Measurements from ENCODE around the gene SIDT2.

The SIDT2 gene

DNA sequence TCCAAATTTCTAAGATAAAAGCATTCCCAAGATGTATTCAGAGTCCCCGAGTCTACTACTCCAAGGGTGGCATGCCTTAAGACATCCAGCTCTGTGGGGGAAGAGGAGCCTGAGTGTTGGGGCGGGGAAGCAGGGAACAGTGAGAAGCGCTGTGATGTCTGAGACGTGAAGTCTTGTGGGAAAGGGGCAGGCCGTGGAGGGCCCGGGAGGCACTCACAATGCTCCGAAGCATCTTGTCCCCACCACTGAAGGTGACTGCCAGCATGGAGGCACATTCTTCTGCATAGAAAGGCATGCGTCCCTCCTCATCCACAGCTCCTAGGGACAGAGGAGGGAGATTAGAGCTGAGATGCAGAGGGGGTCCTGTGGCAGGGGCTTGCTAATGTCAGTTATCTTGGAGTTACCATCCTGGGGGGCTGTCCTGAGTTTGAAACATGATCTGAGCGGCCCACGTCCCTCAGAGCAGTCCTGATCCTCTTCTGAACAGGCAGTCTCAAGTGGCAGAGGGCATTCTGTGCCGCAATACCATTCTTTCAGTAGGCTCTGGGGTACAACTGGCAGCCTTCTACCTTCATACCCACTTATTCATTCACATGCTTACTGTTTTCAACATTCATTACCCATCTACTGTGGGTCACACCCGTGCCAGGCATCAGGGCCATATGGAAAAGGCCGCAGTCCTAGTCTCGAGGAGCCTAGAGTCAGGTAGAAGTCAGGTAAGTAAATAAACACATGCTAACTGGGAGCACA lies 44.6 kb downstream of the SIDT2 start:
- DNase-seq (ENCODE audit: low spot score), result no peak

DNA sequence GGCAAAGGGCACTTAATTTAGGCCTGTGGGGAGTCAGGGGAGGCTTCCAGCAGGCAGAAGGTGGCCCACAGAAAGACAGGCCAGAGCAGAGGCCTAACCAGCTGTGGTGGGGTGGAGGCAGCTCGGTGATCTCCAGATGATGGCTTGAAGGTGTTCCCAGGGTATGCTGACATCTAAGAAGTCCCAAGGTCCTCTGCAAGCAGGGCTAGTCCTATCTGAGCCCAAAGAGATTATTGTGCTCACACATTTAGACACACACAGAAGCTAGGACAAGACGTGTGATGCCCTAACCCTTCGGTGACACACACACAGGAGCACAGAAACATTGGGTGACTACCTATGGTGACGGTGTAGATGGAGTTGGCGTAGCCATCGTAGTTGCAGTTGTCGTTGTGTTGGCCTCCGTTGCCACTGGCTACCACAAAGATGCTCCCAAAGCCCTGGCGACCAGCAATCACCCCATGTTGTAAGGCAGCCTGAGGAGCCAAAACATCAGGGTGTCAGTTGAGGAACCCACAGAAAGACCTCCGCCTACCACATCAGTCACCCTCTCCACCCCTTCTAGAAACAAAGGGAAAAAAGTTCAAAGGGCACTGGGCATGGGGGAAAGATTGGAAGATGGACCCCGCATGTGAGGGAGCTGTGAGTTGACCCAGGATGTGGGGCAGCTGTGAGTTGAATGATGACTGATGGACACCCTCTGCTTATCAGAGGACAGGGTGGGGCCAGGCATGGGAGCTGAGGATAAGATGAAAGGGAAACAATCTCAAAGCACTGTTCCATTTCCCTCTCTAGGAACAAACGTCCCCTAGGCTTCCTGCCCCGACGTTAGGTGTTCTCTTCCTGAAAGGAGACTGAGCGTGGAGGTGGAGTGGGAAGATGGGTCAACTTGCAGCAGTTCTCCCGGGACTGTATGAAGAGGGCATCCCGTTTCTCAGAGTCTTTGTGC lies 45.5 kb downstream of the SIDT2 start:
- DNase-seq (ENCODE audit: low spot score), result no peak

- DNase-seq (ENCODE audit: low spot score), result no peak
These were observed 47.1 kb downstream of the SIDT2 start for GRCh38 chr11:117225553-117226170.

DNA sequence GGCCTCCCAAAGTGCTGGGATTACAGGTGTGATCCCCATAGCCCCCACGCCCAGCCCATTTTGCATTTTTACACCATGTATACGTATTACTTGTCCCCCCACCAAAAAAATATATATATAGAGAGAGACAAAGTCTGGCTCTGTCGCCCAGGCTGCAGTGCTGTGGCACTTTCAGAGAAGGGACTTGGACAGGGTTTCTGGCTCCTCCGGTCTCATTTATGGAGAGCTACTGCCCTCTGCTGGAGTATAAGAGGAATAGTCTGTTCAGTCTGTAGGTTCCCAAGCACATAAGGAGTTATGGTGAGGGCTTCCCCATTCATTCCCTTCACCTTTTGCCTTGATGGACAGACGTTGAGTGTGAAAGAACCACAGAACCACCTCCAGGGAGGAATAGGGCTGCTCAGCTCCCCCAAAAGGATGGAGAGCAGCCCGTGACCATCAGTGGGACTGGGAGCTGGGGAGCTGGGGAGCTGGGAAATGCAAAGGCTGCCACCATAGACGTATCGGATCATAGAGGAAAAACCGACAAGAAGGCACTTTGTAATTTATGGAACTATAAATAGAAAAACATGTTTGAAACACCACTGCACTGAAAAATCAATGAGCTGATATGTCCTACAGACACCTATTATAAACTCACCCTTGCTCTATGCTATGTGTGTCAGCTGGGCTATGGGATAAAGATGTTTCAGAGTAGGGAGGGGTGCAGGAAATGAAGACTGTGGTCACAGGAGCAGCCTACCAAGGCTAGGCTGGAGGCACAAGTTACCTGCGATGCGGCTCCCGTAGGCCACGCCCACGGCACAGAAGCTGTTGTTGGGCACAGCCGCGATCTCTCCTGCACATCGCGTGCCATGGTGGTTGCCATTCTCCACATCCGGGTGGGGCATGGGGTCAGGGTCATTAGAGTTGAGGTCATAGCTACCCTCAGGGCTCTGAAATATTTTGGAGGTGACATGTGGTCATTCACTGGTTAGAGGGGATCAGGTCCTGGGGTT lies 48.1 kb downstream of the SIDT2 start:
- peak; percentile 73 for DNase-seq (ENCODE audit: low spot score)

GRCh38 chr11:117228091-117228490 lies 49.5 kb downstream of the SIDT2 start:
- no peak for DNase-seq (ENCODE audit: low spot score)

GRCh38 chr11:117229411-117229810 lies 50.9 kb downstream of the SIDT2 start:
- DNase-seq (ENCODE audit: low spot score), result no peak

- no peak for DNase-seq (ENCODE audit: low spot score)
These were observed 51.4 kb downstream of the SIDT2 start for GRCh38 chr11:117229931-117230285.

DNA sequence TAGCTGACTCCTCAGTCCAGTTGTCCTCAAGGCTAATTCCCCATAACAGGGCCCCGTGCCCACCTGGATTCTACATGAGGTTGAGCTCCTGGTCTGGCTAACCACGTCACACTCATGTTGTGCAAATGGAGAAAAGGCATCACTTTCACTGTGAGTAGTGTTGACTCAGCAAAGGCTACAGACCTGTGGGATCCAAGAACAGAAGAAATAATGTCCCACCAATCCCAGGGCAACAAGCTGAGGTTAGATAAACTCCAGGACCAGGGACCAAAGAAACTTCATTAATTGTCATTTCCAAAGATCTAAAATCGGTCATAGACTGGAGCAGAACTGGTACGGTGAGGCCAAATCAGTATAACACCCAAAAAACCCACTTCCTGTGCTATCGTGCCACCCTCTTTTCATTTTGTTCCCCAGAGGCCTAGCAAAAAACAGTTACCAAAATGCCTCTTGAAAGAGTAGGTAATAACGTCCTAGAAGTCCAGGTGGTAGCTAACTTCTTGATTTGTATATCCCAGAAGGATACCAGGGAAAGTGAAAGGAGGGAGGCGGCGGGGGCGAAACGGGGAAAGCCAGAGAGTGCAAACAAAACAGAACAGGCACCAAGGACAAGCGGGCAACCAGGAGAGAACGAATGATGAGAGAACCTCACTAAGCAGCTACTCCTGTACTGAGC lies 51.9 kb downstream of the SIDT2 start:
- peak; percentile 54 for DNase-seq (ENCODE audit: low spot score)

DNA sequence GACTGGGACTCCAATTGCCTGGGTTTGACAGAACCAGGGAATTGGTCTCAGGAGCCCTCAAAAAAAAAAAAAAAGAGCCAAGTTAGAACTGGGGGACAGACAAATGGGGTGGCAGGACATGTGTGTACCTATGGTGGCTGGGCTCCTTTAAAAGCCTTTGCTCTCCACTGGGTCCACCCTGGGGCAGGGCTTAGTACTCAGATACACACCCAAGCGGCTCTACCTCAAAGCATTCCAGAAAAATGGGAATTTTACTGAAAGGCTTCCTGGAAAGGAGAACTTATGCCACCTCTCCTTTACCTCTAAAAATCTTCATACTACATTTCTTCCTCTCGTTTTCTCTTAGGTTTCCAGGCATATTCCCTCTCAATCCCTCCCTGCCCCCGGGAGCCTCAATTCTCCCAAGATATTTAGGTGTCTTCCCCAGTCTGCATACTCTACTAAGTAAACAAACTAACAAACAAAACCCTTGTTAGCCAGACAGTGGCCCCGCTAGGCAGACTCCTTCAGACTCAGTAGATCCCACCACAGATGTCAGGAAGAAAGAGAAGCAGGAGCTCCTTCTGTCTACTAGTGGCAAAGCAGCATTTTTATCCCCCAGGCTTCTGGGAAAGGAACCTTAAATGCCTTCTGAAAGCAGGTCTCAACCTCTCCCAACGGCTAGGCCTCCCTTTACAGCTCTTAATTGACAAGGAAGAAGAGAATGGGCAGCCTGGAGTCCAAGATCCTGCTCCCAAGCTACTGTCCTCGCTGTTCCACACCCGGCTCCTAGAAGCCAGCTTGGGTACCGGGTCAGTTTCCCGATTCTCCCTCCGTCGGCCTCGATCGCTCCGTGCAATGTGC lies 52.7 kb downstream of the SIDT2 start:
- no peak for DNase-seq (ENCODE audit: low spot score)

- no peak for DNase-seq (ENCODE audit: low spot score)
These were observed 53.2 kb downstream of the SIDT2 start, which contains the start of gene PCSK7 for GRCh38 chr11:117231842-117232091. Gene PCSK7, minus strand, starts transcription at chr11:117232073. Its CDS starts 2,229 bp downstream, at chr11:117229844.

DNA sequence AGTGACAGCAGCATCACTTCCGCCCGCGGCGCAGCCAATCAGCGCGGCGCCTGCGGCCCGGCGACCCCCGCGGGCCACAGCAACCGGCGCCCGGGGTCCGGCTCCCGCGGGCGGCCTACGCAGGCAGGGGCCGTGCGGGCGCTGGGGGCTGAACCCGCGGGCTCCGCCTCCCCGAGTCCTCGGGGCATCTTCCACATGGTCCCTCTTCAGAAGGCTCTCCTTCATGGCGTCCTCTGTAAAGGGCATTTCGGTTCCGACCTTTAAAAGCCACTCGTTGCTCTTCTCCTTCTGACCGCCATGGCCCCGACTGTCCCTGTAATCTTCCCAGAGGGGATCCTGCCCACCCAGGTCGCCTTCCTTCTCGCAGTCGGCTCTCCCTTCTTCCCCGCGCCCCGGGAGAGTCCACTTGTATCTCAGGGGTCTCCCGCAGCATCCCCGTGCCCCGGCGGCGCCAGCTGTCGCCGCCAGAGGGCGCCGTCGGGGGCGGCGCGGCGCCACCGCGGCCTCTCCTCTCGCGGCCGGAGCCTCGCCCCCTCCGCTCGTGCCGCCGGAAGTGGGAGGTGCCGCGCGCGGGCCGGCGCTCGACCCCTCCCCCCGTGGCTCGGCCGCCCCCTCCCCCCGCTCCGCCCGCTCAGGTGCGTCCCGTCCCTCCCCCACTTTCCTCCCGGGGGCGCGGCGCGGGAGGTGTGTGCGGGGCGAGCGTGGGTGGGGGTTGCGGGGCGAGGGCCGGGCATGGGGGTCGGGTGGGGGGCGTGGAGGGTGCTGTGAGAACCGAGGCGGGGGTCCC lies 53.7 kb downstream of the SIDT2 start, which contains the start of gene RNF214:
RNF214 (plus strand) TSS at position 580 of the 787 bp plus-strand sequence. CDS start 1,602 bp downstream, outside the sequence.
- DNase-seq (ENCODE audit: low spot score), result peak; percentile 73

DNA sequence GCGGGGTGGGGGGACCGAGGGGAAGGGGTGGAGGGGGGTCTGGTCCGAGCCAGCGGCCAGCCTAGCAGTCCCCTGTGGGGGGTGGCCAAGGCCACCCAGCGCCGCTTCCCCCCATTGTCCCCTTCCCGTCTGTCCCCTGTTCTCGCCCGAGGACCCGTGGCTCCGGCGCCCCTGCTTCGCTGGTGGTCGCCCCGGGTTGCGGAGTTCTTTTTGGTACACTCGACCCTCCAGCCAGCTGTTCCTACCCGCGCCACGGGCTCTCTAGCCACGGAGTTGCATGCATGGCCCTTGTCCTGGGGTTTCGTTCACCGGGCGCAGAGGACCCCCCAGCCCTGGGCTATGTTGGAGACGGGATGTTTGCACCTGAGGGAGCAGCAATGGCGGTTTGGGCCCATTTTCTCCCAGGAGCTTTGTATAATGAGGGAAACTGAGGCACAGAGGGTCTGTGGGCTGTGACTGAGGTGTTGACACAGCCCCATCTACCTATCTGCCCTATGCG lies 54.4 kb downstream of the SIDT2 start:
- DNase-seq (ENCODE audit: low spot score), result no peak

DNA sequence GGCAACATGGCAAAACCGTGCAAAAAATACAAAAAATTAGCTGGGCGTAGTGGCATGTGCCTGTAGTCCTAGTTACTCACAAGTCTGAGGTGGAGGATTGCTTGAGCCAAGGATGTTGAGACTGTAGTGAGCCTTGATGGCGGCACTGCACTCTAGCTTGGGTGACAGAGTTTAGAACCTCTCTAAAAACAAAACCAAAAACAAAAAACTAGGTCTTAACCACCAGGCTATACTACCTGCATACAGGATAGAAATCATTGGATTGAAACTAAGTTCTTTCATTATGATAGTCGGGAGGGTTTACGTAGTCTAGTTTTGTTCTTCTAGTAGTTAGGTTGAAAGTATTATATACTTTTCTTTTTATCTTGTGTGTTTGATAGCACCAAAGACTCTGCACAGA lies 59.7 kb downstream of the SIDT2 start:
- DNase-seq (ENCODE audit: low spot score), result no peak

- DNase-seq (ENCODE audit: low spot score), result no peak
These were observed 60.8 kb downstream of the SIDT2 start for GRCh38 chr11:117239295-117239694.

Measured in CD4-positive, alpha-beta T cell treated with Interleukin-15 for 4 hours (primary cell).